IPS-15b (cell line): ENCODE measurements around the gene RNU6-9.

Experiments used
- H3K27me3 ChIP-seq: one replicate; pipeline ENCODE4 v1.6.1; 2013; ENCODE audit warnings: low read length; ENCODE audit not compliant: control insufficient read depth, insufficient read depth
- H3K36me3 ChIP-seq: one replicate; pipeline ENCODE4 v1.6.1; 2013; ENCODE audit warnings: low read length; ENCODE audit not compliant: control insufficient read depth, insufficient read depth
- H3K4me1 ChIP-seq: one replicate; pipeline ENCODE4 v1.6.1; 2013; ENCODE audit warnings: mild to moderate bottlenecking, low read length; ENCODE audit not compliant: control insufficient read depth, insufficient read depth
- H3K4me3 ChIP-seq: one replicate; pipeline ENCODE4 v1.5.1; 2013; ENCODE audit warnings: low read depth, low read length
- H3K9ac ChIP-seq: one replicate; pipeline ENCODE4 v1.6.1; 2013; ENCODE audit warnings: low read depth, mild to moderate bottlenecking, low read length
- H3K9me3 ChIP-seq: one replicate; pipeline ENCODE4 v1.6.1; 2013; ENCODE audit warnings: mild to moderate bottlenecking, low read length; ENCODE audit not compliant: control insufficient read depth, insufficient read depth

RNU6-9 gene

DNA sequence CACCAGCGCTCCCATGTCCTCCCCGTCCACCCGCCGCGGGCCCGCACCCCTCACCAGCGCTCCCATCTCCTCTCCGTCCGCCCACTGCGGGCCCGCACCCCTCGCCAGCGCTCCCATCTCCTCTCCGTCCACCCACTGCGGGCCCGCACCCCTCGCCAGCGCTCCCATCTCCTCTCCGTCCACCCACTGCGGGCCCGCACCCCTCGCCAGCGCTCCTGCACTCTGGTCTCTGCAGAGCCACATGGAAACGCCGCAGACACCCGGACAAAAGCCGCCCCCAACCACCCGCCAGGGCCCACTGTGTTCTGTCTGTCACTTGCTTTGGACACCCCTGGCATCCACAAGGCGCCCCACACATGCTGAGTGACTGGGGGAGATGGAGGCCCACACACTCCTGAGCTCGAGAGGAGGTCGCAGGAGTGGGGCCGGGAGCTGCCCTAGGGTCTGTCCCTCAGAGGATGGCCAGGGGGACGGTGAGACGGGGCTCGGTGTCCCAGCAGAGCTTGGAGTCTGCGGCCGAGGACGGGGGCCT lies 26.4 kb upstream of the RNU6-9 start:
- Histone ChIP-seq H3K27me3 (no peaks in the 10 kb centered on the region), H3K4me1 (no peaks in the 10 kb centered on the region), H3K9me3 (no peaks in the 10 kb centered on the region), H3K4me3 (no peak overlapping the region), H3K36me3 (peaks cover 21% of the 10 kb centered on the region), H3K9ac (no peak overlapping the region)

DNA sequence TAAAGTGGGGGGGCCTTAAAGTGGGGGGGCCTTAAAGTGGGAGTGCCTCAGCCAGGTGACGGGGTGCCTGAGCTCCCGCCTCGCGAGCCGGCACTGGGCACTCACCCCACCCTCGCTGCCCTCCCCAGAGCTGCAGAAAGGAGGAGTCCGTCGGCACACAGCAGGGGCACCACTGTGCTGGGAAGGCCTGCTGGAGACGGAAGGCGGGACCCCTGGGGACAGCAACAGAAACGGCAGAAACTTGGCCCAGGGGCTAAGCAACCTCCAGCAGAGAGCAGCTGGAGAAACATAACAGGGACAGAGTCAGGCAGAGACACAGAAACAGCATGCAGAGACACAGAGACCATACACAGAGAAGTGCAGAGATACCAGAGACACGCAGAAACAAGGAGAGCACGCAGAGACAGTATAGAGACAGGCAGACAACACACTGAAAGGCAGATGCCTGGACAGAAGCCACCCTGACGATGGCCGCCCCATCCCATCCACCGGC lies 25.9 kb upstream of the RNU6-9 start:
- no peaks in the 10 kb centered on the region for H3K27me3 ChIP-seq
- peaks cover 2% of the 10 kb centered on the region for H3K4me1 ChIP-seq
- H3K9ac ChIP-seq, result no peak overlapping the region

DNA sequence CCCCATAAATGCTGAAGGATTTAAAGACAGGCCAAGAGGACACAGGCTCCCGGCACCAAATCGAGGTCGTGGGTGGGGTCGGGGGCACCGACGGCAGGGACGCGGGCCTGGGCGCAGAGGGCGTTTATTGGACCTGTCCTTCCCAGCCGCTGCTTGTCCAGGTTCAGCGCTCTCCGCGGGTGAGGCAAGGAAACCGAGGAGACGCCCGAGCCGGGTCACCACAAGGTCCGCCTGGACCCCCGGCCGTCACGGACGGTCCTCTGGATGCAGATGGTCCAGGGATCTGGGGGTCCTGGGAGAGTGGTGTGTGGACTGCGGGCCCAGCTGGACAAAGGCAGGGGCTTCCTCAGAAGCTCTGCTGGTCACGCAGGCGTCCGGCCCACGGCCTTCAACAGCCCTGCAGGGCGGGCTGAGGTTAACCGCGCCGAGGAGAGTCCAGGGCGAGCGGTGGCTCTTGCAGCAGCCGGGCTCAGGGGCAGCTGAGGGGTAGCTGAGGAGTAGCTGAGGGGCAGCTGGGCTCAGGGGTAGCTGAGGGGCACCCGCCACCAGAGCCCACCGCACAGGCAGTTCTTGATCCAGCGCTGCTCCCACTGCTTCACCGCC lies 25.3 kb upstream of the RNU6-9 start:
- H3K4me1 ChIP-seq, result peaks cover 2% of the 10 kb centered on the region
- H3K36me3 ChIP-seq, result peaks cover 21% of the 10 kb centered on the region
- H3K9me3 ChIP-seq, result no peaks in the 10 kb centered on the region
- no peak overlapping the region for H3K4me3 ChIP-seq
- H3K9ac ChIP-seq, result no peak overlapping the region
- no peaks in the 10 kb centered on the region for H3K27me3 ChIP-seq

More for the DNA sequence above, 25.9 kb upstream of the RNU6-9 start:
- Histone ChIP-seq H3K36me3 (peaks cover 21% of the 10 kb centered on the region), H3K9me3 (no peaks in the 10 kb centered on the region), H3K4me3 (no peak overlapping the region)

DNA sequence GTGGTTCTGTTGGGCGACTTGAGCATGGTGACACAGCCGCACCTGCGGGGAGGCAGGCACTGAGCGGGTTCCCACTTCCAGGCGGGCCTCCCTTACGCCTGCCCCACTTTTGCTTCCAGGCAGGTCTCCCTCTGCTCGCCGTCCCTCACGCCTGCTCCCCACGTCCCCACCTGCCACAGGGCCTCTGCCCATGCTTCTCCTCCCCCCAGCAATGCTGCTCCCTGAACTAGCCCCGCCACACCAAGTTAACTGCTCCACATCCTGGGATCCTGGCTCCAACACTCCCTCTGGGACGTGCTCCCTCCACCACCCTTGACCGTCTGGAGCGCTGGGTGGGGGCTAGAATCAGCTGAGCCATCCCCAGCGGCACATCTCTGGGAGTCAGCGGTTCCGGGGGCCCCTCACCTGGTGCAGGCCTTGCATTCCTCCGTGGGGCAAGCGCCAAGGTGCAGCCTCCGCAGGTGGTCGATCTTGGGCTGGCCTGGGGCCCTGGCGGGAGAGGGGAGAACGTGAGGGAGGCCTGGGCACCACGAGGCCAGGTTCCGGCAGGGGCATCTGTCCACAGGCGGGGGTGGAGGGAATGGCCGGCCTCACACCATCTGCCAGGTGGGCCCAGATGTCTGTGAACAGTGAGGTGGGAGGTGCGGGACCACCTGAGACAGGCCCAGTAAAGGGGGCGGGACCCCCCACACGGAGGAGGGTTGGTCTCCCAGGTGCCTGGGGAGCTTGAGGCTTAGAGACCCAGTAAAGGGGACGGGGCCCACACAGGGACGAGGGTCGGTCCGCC lies 24.6 kb upstream of the RNU6-9 start:
- Histone ChIP-seq H3K9me3 (no peaks in the 10 kb centered on the region), H3K4me1 (peaks cover 2% of the 10 kb centered on the region), H3K9ac (no peak overlapping the region), H3K36me3 (peaks cover 24% of the 10 kb centered on the region), H3K4me3 (no peak overlapping the region), H3K27me3 (no peaks in the 10 kb centered on the region)

DNA sequence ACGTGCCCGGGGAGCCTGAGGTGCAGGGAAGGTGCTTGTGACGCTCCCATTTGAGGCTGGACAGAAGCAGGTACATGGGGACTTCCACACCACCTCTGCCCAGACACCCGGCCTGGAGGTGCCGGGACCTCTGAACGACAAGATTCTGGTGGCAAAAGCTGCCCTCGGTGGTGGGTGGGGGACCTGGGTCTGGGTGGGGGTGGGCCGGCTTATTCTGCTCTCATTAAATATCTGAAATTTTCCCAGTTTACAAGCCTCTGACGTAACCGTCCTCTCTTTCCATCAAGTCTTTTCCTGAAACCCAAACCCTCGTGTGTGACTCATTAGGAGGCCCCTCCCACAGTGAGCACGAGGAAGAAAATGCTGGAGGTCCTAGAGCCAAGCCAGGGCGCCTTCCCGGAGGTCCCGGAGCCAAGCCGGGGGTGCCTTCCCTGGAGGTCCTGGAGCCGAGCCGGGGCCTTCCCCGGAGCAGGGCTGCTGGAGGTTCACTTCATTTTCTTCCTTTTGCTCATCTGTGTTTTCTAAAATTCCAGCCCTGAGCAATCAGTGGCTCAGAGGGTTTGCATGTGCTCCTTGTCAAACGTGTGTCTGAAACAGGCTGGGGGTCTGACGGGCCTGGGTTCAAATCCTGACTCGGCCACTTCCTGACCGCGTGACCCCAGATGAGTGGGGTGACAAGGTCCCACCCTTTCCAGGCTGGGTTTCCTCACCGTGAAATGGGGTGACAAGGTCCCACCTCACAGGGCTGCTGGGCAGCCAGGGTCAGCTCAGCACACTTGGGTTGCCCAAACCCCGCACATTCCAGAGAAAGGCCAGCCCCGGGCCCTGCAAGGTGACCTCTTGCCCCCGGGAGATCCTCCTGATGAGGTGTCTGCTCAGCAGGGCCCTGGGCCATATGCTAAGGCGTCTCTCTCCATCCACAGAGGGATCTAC lies 23.8 kb upstream of the RNU6-9 start:
- H3K9ac ChIP-seq, result no peak overlapping the region
- peaks cover 29% of the 10 kb centered on the region for H3K36me3 ChIP-seq
- H3K4me1 ChIP-seq, result peaks cover 2% of the 10 kb centered on the region
- H3K27me3 ChIP-seq, result no peaks in the 10 kb centered on the region
- H3K9me3 ChIP-seq, result no peaks in the 10 kb centered on the region
- H3K4me3 ChIP-seq, result no peak overlapping the region

DNA sequence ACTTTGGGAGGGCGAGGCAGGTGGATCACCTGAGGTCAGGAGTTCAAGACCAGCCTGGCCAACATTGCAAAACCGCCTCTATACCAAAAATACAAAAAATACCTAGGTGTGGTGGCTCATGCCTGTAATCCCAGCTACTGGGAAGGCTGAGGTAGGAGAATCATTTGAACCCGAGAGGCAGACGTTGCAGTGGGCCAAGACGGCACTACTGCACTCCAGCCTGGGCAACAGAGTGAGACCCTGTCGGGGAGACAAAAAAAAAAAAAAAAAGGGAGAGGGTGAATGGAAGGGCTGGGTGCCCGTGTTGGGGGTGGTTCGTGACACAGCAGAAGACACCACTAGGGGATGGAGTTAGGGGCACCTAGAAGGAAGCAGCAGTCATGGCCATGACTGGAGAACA lies 23.0 kb upstream of the RNU6-9 start:
- H3K9me3 ChIP-seq, result no peaks in the 10 kb centered on the region
- no peaks in the 10 kb centered on the region for H3K27me3 ChIP-seq
- no peak overlapping the region for H3K4me3 ChIP-seq
- no peak overlapping the region for H3K9ac ChIP-seq
- H3K4me1 ChIP-seq, result peaks cover 2% of the 10 kb centered on the region
- H3K36me3 ChIP-seq, result peaks cover 32% of the 10 kb centered on the region

DNA sequence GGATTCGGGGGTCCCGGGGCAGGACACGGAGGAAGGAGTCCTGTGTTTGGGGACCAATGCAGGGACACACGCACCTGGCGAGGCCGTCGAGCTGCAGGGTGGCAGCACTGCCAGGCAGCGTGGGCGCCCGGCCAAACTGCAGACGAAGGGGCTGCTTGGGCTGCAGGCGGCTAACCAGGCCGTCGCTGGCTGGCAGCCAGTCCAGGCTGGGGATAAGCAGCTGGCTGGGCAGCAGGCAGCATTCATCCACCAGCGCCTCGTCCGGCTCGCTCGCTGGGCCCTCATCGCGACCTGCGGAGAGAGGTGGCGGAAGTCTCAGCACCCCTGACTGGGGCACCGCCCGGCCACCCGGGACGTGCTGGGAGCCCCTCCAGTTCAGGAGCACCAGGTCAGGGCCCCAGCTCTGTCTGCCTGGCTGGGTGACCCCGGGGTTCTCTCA lies 22.3 kb upstream of the RNU6-9 start:
- H3K27me3 ChIP-seq, result no peaks in the 10 kb centered on the region
- H3K9me3 ChIP-seq, result no peaks in the 10 kb centered on the region
- peaks cover 36% of the 10 kb centered on the region for H3K36me3 ChIP-seq
- H3K4me1 ChIP-seq, result peaks cover 2% of the 10 kb centered on the region
- H3K4me3 ChIP-seq, result no peak overlapping the region
- H3K9ac ChIP-seq, result no peak overlapping the region

DNA sequence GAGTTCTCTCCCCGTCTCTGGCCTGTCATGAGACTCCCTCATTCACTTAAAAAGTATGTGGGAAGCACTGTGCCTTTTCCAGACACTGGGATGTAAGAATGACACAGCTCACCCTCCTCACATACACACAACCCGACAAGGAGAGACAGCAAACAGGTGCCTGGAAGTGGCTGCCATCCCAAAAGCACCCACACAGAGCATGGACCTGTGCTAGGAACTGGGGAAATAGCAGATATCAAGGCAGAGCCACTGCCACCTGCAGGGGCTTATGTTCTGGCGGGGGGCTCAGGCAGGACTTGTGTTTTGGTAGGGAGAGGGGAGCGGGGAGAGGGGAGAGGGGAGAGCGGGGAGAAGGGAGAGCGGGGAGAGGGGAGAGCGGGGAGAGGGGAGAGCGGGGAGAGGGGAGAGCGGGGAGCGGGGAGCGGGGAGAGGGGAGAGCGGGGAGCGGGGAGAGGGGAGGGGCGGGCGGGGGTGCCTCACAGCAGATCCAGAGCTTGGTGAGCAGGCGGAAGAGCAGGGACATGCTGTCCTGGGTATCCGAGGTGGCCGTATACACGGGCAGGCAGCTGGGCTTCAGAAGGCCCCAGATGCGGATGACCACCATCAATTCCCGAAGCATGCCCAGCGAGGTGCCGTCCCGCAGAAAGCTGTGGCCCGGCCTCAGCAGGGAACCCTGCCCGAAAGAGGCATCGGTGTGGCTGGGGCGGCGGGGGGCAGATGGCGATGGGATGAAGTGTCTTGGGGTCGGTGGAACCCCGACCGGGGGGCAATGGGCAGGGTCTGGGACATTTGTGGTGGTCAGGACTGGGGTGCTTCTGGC lies 21.6 kb upstream of the RNU6-9 start:
- H3K4me3 ChIP-seq, result peak overlapping the region; percentile 26
- H3K9ac ChIP-seq, result no peak overlapping the region
- H3K9me3 ChIP-seq, result no peaks in the 10 kb centered on the region
- H3K36me3 ChIP-seq, result peaks cover 39% of the 10 kb centered on the region
- H3K4me1 ChIP-seq, result peaks cover 2% of the 10 kb centered on the region
- H3K27me3 ChIP-seq, result no peaks in the 10 kb centered on the region

DNA sequence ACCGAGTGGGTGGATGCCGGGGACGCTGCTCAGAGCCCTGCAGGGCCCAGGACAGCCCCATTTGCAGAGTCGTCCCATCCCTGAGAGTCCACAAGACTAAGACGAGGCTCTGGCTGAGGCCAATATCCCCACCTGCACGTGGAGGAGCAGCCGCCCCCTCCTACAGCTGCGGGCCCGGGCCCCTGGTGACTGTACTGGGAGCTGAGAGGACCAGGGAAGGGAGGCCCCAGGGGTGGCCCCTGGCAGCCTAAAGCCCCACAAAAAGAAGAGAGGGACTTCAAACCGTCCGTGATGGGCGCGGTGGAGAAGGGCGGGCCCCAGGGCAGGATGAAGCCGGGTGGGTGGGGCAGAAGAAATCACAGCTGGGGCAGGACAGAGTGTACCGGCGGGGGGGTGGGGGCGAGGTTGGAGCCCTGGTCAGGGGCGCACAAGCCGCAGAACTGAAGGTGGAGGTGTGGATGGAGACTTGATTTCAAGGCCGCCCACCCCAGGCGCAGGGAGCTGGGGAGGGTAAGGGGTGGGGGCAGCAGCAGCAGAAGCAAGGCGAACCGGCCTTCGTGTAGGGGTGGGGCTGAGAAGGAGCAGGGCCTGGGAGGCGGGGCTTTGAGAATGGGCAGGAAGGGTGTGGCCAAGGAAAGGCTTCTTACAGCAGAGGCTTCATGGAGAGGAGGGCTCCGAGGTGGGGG lies 20.9 kb upstream of the RNU6-9 start:
- Histone ChIP-seq H3K4me3 (peak overlapping the region; percentile 26), H3K9me3 (no peaks in the 10 kb centered on the region), H3K9ac (no peak overlapping the region)

DNA sequence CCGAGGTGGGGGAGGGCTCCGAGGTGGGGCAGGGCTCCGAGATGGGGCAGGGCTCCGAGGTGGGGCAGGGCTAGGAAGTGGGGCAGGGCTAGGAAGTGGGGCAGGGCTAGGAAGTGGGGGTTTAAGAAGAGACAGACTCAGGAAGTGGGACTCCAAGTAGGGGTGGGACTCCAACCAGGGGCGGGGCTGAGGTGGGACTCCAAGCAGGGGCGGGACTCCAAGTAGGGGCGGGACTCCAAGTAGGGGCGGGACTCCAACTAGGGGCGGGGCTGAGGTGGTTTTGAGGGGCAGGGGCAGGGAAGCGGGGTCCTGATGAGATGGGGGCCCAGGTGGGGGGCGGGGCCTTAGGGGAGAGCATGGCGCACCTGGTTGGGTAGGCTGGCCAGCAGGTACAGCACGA lies 20.2 kb upstream of the RNU6-9 start:
- Histone ChIP-seq H3K4me1 (peaks cover 2% of the 10 kb centered on the region), H3K4me3 (no peak overlapping the region), H3K36me3 (peaks cover 40% of the 10 kb centered on the region)

More for the DNA sequence above, 20.9 kb upstream of the RNU6-9 start:
- H3K27me3 ChIP-seq, result no peaks in the 10 kb centered on the region
- H3K4me1 ChIP-seq, result peaks cover 2% of the 10 kb centered on the region
- peaks cover 44% of the 10 kb centered on the region for H3K36me3 ChIP-seq

More for the DNA sequence above, 20.2 kb upstream of the RNU6-9 start:
- Histone ChIP-seq H3K9me3 (no peaks in the 10 kb centered on the region), H3K27me3 (no peaks in the 10 kb centered on the region), H3K9ac (no peak overlapping the region)
